Karpas-422 (cell line): Measurements from ENCODE around the gene SARS1. TPM values are rescaled to one million over a fixed set of nuclear protein-coding genes. Genes with fewer than 3 reads are reported as not detected.

Source experiments
- DNase-seq: peaks from one replicate; pipeline ENCODE4 v3.0.0-alpha.2; 2015
- H2AFZ ChIP-seq: fragments of 200-600 bp; sonication (generic); 2 replicates; pipeline ENCODE4 v1.6.1; 2014; ENCODE audit warnings: antibody characterized with exemption, low read length, mixed read lengths
- H3K27ac ChIP-seq: fragments of 200-600 bp; sonication (generic); 2 replicates; pipeline ENCODE4 v1.5.1; 2014; ENCODE audit warnings: mild to moderate bottlenecking, low read length, moderate library complexity
- H3K27me3 ChIP-seq: fragments of 200-600 bp; sonication (generic); 2 replicates; pipeline ENCODE4 v1.6.1; 2014; ENCODE audit warnings: low read length, mixed read lengths
- H3K36me3 ChIP-seq: fragments of 200-600 bp; sonication (generic); 2 replicates; pipeline ENCODE4 v1.6.1; 2014; ENCODE audit warnings: low read length, mixed read lengths; ENCODE audit not compliant: insufficient read depth
- H3K4me1 ChIP-seq: fragments of 200-600 bp; sonication (generic); 2 replicates; pipeline ENCODE4 v1.6.1; 2014; ENCODE audit warnings: mild to moderate bottlenecking, low read length, mixed read lengths
- H3K4me2 ChIP-seq: fragments of 200-600 bp; sonication (generic); 2 replicates; pipeline ENCODE4 v1.6.1; 2014; ENCODE audit warnings: low read length, low read depth, mild to moderate bottlenecking; ENCODE audit not compliant: poor library complexity, severe bottlenecking
- H3K4me3 ChIP-seq: fragments of 200-600 bp; sonication (generic); 2 replicates; pipeline ENCODE4 v1.5.1; 2014; ENCODE audit warnings: mild to moderate bottlenecking, antibody characterized with exemption, low read length, mixed read lengths
- H3K79me2 ChIP-seq: fragments of 200-600 bp; sonication (generic); 2 replicates; pipeline ENCODE4 v1.6.1; 2014; ENCODE audit warnings: mild to moderate bottlenecking, low read length, mixed read lengths
- H3K9ac ChIP-seq: fragments of 200-600 bp; sonication (generic); 2 replicates; pipeline ENCODE4 v1.6.0; 2014; ENCODE audit warnings: low read length
- H3K9me2 ChIP-seq: fragments of 200-600 bp; sonication (generic), shearing (Covaris generic); replicated peaks from 2 replicates; pipeline ENCODE4 v1.6.0; 2014; ENCODE audit warnings: mild to moderate bottlenecking, low read length, moderate library complexity; ENCODE audit not compliant: insufficient read depth
- H3K9me3 ChIP-seq: fragments of 300-700, 200-600 bp; sonication (generic); 2 replicates; pipeline ENCODE4 v1.6.1; 2014; ENCODE audit warnings: low read length, mixed read lengths
- H4K20me1 ChIP-seq: fragments of 200-600 bp; sonication (generic); 2 replicates; pipeline ENCODE4 v1.6.1; 2014; ENCODE audit warnings: mild to moderate bottlenecking, antibody characterized with exemption, low read length, low read depth; ENCODE audit not compliant: insufficient read depth
- total RNA-seq: library from RNA; depleted of rRNA; stranded (reverse); fragments of >200 nt; shearing (Covaris generic); gene quantifications from 2 replicates; pipeline ENCODE4 v1.2.3, GENCODE V29; 2014; ENCODE audit warnings: low replicate concordance

The SARS1 gene
- total RNA-seq, 1 experiment from 2014 or later: 184 TPM

DNA sequence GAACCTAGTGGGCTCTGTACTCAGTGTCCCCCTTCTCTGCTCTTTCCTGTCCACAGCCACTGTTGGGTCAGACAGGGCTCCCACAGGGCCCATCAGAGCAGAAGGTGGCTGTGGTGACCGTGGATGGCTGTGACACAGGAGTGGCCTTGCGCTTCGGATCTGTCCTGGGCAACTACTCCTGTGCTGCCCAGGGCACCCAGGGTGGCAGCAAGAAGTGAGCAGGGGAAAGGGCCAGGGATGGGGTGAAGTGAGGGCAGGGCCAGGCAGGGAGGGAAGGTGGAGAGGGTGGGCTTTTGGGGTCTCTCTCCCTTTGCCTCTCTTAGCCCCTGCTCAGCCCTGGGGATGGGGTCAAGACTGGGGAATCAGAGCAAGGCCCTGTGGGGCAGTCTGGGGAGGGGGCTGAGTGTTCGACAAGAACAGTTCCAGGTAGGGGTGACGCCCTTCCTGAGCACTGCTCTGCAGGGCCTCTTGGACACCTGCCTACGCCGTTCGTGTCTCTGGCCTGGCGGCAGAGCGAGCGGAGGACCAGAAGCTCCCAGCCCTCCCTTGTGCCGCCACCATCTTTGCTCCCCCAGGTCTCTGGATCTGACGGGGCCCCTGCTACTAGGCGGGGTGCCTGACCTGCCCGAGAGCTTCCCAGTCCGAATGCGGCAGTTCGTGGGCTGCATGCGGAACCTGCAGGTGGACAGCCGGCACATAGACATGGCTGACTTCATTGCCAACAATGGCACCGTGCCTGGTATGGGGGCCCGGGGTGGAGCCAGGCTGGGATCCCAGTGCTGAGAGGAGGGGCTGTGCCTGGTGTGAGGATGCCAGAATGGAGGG is 48.7 kb downstream of the SARS1 start:
- no peaks in the 10 kb centered on the region; the same call in 1 of the 2 replicates for H4K20me1 ChIP-seq
- no peaks in the 10 kb centered on the region for H3K9me3 ChIP-seq
- no peaks in the 10 kb centered on the region for H3K4me1 ChIP-seq
- no peak for DNase-seq
- H2AFZ ChIP-seq: no peak overlapping the region
- no peak overlapping the region for H3K9ac ChIP-seq
- H3K36me3 ChIP-seq: no peaks in the 10 kb centered on the region
- no peak overlapping the region for H3K4me2 ChIP-seq
- no peaks in the 10 kb centered on the region for H3K27me3 ChIP-seq
- no peak overlapping the region for H3K27ac ChIP-seq
- H3K79me2 ChIP-seq: no peaks in the 10 kb centered on the region
- no peaks in the 10 kb centered on the region for H3K9me2 ChIP-seq
- no peak overlapping the region for H3K4me3 ChIP-seq

- Histone ChIP-seq H3K79me2 (no peaks in the 10 kb centered on the region), H3K36me3 (no peaks in the 10 kb centered on the region), H3K27ac (no peak overlapping the region), H3K9me3 (no peaks in the 10 kb centered on the region), H3K4me3 (no peak overlapping the region), H4K20me1 (no peaks in the 10 kb centered on the region; the same call in 1 of the 2 replicates), H2AFZ (no peak overlapping the region), H3K4me1 (no peaks in the 10 kb centered on the region), H3K9ac (no peak overlapping the region), H3K9me2 (no peaks in the 10 kb centered on the region), H3K27me3 (no peaks in the 10 kb centered on the region), H3K4me2 (no peak overlapping the region)
- DNase-seq: no peak
Measured at GRCh38 chr1:109263234-109263596, 49.5 kb downstream of the SARS1 start.

- Histone ChIP-seq H3K79me2 (no peaks in the 10 kb centered on the region), H3K36me3 (no peaks in the 10 kb centered on the region), H4K20me1 (no peaks in the 10 kb centered on the region; the same call in 1 of the 2 replicates), H3K4me1 (no peaks in the 10 kb centered on the region), H3K9ac (no peak overlapping the region), H3K9me2 (no peaks in the 10 kb centered on the region), H3K27ac (no peak overlapping the region), H3K27me3 (no peaks in the 10 kb centered on the region), H2AFZ (no peak overlapping the region), H3K4me2 (no peak overlapping the region), H3K9me3 (no peaks in the 10 kb centered on the region), H3K4me3 (no peak overlapping the region)
- DNase-seq: peak; percentile 88
Measured at GRCh38 chr1:109263597-109264378, 50.1 kb downstream of the SARS1 start.

DNA sequence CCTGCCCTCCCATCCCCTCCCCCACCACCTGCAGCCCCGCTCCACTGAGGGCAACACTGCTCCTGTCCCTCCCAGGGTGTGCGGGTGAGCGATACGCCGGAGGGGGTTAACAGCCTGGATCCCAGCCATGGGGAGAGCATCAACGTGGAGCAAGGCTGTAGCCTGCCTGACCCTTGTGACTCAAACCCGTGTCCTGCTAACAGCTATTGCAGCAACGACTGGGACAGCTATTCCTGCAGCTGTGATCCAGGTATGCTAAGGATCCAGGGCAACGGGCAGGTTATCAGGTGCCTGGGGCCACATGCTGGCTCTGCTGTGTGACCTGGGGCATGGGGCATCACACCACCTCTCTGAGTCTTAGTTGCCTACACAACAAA is 50.6 kb downstream of the SARS1 start:
- Histone ChIP-seq H3K4me2 (no peak overlapping the region), H3K4me3 (no peak overlapping the region), H3K36me3 (no peaks in the 10 kb centered on the region), H3K9ac (no peak overlapping the region), H3K27me3 (no peaks in the 10 kb centered on the region), H3K79me2 (no peaks in the 10 kb centered on the region), H3K4me1 (no peaks in the 10 kb centered on the region), H3K27ac (no peak overlapping the region), H4K20me1 (no peaks in the 10 kb centered on the region; the same call in 1 of the 2 replicates), H2AFZ (no peak overlapping the region), H3K9me3 (no peaks in the 10 kb centered on the region), H3K9me2 (no peaks in the 10 kb centered on the region)
- DNase-seq: no peak

GRCh38 chr1:109265016-109265415 is 51.3 kb downstream of the SARS1 start:
- Histone ChIP-seq H4K20me1 (no peaks in the 10 kb centered on the region; the same call in 1 of the 2 replicates), H2AFZ (no peak overlapping the region), H3K4me2 (no peak overlapping the region), H3K27me3 (no peaks in the 10 kb centered on the region), H3K9me3 (no peaks in the 10 kb centered on the region), H3K79me2 (no peaks in the 10 kb centered on the region), H3K36me3 (no peaks in the 10 kb centered on the region), H3K4me3 (no peak overlapping the region), H3K27ac (no peak overlapping the region), H3K9me2 (no peaks in the 10 kb centered on the region), H3K4me1 (no peaks in the 10 kb centered on the region), H3K9ac (no peak overlapping the region)
- DNase-seq: no peak

GRCh38 chr1:109265741-109266330 is 52.1 kb downstream of the SARS1 start:
- no peaks in the 10 kb centered on the region for H3K27me3 ChIP-seq
- no peaks in the 10 kb centered on the region for H3K36me3 ChIP-seq
- no peaks in the 10 kb centered on the region for H3K79me2 ChIP-seq
- H3K9me2 ChIP-seq: no peaks in the 10 kb centered on the region
- no peak overlapping the region for H3K4me3 ChIP-seq
- no peaks in the 10 kb centered on the region for H3K9me3 ChIP-seq
- no peak overlapping the region for H3K27ac ChIP-seq
- H2AFZ ChIP-seq: no peak overlapping the region
- no peaks in the 10 kb centered on the region; the same call in 1 of the 2 replicates for H4K20me1 ChIP-seq
- DNase-seq: no peak
- no peak overlapping the region for H3K4me2 ChIP-seq
- H3K4me1 ChIP-seq: no peaks in the 10 kb centered on the region
- H3K9ac ChIP-seq: no peak overlapping the region

- no peak overlapping the region for H3K4me2 ChIP-seq
Measured at GRCh38 chr1:109266965-109267364, 53.2 kb downstream of the SARS1 start.

DNA sequence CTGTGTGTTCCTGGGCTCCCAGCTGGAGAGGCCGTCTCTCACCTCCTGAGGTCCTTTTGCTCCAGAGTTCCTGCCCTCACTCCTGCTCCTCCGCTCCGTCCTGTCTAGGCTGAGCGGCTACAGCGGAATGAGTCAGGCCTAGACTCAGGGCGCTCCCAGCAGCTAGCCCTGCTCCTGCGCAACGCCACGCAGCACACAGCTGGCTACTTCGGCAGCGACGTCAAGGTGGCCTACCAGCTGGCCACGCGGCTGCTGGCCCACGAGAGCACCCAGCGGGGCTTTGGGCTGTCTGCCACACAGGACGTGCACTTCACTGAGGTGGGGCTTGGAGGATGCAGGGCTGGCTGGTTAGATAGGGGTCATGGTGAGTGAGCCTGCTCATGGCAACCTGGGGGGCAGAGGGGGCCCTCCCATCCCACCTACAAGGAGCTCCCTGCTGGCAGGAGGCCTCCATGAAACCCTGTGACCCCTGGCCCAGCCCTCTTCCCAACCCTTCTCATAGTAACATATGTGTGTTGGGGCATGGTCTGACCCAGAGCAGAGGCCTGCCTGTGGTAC is 54.1 kb downstream of the SARS1 start:
- H3K9ac ChIP-seq: no peak overlapping the region
- H2AFZ ChIP-seq: no peak overlapping the region
- no peak for DNase-seq
- H3K36me3 ChIP-seq: no peaks in the 10 kb centered on the region
- no peaks in the 10 kb centered on the region for H3K79me2 ChIP-seq
- H3K4me2 ChIP-seq: no peak overlapping the region
- H3K27me3 ChIP-seq: no peaks in the 10 kb centered on the region
- H3K9me3 ChIP-seq: no peaks in the 10 kb centered on the region
- H3K9me2 ChIP-seq: no peaks in the 10 kb centered on the region
- no peaks in the 10 kb centered on the region for H3K4me1 ChIP-seq
- H3K27ac ChIP-seq: no peak overlapping the region
- H3K4me3 ChIP-seq: no peak overlapping the region
- no peaks in the 10 kb centered on the region; the same call in 1 of the 2 replicates for H4K20me1 ChIP-seq

More at GRCh38 chr1:109266965-109267364, 53.2 kb downstream of the SARS1 start:
- H3K27me3 ChIP-seq: no peaks in the 10 kb centered on the region
- no peaks in the 10 kb centered on the region for H3K9me2 ChIP-seq
- no peaks in the 10 kb centered on the region for H3K79me2 ChIP-seq
- no peaks in the 10 kb centered on the region for H3K36me3 ChIP-seq
- H3K4me1 ChIP-seq: no peaks in the 10 kb centered on the region
- H3K4me3 ChIP-seq: no peak overlapping the region
- H3K27ac ChIP-seq: no peak overlapping the region
- DNase-seq: no peak
- H3K9ac ChIP-seq: no peak overlapping the region
- no peak overlapping the region for H2AFZ ChIP-seq
- H3K9me3 ChIP-seq: no peaks in the 10 kb centered on the region
- no peaks in the 10 kb centered on the region; the same call in 1 of the 2 replicates for H4K20me1 ChIP-seq
